ENCODE data around the gene ADAM15. TPM values are rescaled to one million over a fixed set of nuclear protein-coding genes. Genes with fewer than 3 reads are reported as not detected.
A peak's percentile ranks its signal among the peaks of the same experiment; 100 is the strongest.

Gene ADAM15
- total RNA-seq, 2 donors from 2014 or later: 146 to 178 TPM

DNA sequence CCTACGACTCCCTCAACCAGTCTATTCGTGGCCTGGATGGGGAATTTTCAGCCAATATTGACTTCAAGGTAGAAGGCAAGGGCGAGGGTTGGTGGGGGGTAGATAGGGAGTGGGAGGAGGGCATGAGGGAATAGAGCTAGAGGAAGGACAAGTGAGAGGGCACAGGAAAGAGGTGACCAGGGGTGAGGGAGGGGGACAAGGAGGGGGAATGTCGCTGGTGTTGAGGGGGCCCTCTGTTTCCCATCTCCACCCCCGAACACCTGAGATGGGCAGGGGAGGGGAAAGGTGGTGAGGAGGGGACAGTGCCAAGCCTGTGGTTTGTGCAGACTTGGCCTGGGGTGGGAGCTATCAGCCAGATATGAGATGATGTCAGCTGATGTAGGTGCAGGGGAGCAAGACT is 8.3 kb upstream of the ADAM15 start:
- intact Hi-C loops (cut with DNase I): loop anchor here in 1 of 2 donors (2.0 kb wide), 1 partner anchor 20 kb away; no protein-coding TSS in a partner anchor
- no peak for DNase-seq (ENCODE audit: low spot score)

DNA sequence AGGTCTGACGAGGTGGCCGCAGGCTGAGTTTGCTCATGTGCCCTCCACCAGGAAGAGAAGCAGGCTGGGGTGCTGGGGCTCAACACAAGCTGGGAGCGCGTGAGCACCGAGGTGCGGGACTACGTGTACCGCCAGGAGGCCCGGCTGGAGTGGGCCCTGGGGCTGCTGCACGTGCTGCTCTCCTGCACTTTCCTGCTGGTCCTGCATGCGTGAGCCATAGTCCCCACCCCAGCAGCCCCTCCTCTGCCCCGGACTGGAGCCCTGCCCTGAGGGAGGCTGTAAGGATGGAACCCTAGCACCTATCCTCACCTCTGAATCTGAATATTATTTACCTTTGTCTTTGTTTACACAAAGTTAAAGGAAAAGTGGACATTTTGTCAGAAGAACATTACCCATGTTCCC is 7.8 kb upstream of the ADAM15 start:
- DNase-seq (ENCODE audit: low spot score): no peak
- intact Hi-C loops (cut with DNase I): loop anchor here in 1 of 2 donors (2.0 kb wide), 1 partner anchor 21 kb away; no protein-coding TSS in a partner anchor

DNA sequence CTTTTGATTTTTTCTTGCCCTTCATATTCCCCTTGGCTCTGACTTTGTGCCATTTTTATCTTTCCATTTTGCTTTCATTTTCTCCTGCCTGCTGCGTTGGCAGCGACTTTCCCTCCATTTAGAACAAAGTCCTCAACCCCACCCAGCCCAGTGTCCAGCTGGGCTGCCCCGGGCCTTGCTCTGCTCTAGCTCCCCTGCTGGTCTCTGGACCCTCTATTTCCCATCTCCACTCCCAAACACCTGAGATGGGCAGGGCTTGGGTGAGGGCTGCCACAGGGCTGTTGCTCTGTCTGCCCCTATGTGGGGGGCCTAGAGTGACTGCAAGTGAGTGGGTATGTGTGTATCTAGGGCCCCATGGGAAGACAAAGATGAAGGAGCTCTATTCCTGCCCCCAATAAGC is 7.3 kb upstream of the ADAM15 start:
- intact Hi-C loops (cut with DNase I): loop anchor here in 1 of 2 donors (2.0 kb wide), 2 partner anchors 21 to 41 kb away; no protein-coding TSS in a partner anchor
- DNase-seq (ENCODE audit: low spot score): no peak

DNA sequence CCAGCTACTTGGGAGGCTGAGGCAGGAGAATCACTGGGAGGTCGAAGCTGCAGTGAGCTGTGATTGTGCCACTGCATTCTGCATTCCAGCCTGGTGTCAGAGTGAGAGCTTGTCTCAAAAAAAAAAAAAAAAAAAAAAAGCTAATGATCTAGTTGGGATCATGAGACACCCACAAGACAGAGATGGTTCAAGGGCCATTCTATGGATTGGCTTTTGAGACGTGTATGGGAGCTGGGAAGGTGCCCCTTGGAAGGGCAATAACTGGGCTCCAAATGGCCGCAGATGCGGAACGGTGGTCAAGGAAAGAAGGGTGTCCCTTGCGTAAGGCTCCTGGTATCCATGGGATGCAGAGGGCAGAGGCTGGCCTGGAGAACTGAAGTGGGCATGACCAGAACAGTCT is 6.8 kb upstream of the ADAM15 start:
- DNase-seq (ENCODE audit: low spot score): no peak
- intact Hi-C loops (cut with DNase I): loop anchor here in 1 of 2 donors (2.0 kb wide), 1 partner anchor 40 kb away; no protein-coding TSS in a partner anchor

DNA sequence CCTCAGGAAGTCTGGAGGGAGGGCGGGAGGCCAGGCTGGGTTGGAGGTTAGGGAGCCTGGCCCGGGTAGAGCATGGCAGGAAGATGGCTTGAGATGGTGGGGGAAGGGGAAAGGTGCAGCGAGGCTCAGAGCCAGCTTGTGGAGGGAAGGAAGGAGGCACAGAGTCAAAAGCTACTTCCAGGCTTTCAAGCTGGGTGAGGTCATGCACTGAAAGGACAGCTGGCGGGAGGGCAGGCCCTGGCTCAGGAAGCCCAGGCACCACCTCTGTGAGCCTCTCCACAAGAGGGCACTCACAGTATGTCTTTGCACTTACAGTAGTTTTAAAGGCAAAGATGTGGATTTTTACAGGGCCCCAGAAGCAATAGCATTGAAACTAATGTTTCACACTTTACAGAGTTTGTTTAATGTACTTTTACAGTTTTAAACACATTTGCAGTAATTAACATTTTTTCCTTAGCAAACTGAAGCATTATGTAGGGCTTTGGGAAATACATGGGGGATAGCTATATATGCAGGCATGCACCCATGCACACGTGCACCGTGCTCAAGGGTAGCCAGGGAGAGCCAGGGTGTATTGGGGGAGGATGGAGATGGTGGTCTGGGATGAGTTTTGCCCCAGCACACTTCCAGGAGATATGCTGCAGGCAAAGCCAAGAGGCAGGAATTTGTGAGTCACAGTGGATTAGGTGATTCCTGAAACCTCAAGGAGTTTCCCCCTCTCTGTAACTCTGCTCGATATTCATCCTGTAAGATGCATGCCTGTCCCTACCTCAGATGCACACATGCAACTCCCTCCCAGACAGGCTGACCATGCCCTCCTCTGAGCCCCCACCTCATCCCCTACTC is 6.1 kb upstream of the ADAM15 start:
- intact Hi-C loops (cut with DNase I): loop anchor here in 1 of 2 donors (2.0 kb wide), 1 partner anchor 40 kb away; no protein-coding TSS in a partner anchor
- peak; percentile 91 for DNase-seq (ENCODE audit: low spot score)

DNA sequence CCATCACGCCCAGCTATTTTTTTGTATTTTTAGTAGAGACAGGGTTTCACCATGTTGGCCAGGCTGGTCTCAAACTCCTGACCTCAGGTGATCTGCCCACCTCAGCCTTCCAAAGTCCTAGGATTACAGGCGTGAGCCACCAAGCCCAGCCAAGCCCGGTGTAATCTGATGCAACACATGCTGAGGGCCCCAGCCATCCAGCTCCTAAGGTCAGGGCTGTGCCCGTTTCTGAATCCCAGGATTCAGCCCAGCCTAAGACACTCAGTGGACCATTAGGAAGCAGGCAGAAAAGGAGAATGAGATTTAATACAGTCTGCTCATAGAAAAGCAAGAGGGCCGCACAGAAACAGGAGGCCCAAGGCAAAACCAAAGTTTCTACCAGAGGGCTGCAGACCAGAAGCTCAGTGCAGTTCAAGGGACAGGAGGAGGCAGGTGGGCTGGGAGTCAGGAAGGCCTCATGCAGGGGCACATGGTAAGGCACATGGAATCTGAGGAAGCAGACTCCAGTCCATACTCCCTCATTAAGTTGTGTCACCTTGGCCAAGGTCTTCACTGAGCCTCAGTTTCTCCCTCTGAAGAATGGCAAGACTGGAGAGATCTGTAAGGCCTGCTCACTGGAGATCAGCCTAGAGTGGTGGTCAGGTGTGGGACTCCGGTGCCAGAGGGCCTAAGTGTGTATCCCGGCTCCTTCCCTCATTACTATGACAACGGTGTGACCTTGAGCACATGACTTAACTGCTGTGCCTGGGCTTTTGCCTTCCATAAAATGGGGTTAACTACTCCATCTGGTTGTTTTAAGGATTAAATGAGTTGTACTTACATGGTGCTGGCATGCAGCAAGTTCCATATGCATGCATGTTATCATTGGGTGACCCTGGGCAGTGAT is 2.4 kb upstream of the ADAM15 start:
- intact Hi-C loops (cut with DNase I): no loop called here
- no peak for DNase-seq (ENCODE audit: low spot score)

DNA sequence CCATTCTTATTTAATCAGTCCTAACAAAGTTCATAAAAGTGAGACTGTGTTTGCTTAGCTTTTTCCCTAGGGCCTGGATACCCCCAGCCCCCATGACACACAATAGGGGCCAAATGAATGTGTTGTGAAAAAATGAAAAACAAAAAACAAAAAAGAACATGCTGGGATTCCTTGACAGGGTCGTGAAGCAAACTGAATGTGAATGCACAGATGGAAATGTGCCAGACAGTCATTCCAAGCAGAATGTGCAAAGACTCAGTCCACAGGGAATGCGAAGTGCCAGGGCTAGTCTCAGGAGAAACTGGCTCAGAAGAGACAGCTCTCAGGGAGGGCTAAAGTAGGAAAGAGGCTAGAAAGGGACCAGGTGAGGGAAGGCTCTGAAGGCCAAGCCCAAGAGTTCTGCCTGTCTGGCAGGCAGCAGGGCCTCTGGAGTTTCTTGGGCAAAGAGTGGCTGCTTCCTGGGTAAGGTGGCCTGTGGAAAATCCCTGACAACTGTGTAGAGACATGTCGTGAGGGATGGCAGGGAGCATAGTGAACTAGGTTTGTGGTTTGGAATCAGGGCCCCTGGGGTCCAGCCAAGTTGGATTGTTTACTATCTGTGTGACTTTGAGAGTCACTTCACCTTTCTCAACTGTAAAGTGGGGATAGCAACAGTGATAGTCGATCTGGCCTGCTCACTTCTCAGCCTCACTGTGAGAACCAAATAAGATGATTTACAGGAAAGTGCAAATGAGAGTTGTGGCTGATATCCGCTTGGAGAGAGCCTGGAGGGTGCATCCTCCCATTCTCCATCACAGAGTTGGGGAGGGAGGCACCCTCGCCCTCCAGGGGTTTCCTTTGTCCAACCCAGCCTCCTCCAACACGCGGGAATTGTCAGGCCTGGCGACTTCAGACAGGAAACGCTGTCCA is 1.2 kb upstream of the ADAM15 start:
- intact Hi-C loops (cut with DNase I): loop anchor here in 1 of 2 donors (2.0 kb wide), 1 partner anchor 47 kb away; the partner anchor contains the start of gene ZBTB7B
- DNase-seq (ENCODE audit: low spot score): no peak

DNA sequence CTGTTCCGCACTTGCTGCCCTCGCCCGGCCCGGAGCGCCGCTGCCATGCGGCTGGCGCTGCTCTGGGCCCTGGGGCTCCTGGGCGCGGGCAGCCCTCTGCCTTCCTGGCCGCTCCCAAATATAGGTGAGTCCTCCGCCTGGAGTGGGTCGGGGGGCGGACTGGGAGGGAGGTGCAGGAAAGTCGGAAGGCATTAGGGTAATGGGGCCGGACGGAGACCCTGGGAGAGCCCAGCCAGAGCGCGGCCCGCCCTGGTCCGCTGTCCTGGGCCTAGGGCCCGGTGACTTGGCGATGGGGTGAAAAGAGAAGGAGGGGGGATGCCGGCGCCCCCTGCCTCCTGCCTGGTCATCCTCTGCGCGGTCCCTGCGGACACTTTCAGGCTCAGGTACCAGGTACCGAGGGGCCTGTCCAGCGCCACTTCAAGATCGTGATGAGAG is 243 bp downstream of the ADAM15 start:
- DNase-seq (ENCODE audit: low spot score): no peak
- intact Hi-C loops (cut with DNase I): loop anchor here in 1 of 2 donors (2.0 kb wide), 1 partner anchor 49 kb away; the partner anchor contains the start of gene ZBTB7B

DNA sequence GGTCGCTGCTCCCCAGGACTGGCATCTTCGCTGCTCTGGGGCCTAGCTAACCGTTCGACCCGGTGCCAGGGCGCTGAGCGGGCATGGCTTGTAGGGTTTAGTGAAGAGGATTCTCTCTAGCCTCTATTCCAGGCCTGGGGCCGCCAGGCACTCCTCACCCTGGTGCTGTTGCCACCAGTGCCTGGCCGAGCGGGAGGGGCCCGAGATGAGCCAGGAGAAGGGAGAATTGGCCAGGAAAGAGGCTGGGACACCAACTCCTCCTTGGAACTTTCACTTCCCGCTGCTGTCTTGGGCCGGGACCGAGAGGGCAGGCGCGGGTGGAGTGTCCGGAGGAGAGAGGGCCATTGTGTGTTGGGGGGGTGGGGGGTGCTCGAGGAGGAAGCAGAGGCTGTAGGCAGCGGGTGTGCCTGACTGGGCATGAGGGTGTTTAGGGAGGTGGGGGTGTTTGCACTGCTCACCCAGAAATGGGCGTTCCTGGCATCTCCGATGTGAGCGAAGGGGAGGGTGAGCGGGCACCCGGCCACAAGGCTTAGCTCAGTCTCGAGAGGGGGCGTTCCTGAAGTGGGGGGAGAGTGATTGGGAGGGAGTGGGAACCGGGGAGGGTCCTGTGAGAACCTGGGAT is 772 bp downstream of the ADAM15 start:
- intact Hi-C loops (cut with DNase I): loop anchor here in 1 of 2 donors (2.0 kb wide), 1 partner anchor 49 kb away; the partner anchor contains the start of gene ZBTB7B
- DNase-seq (ENCODE audit: low spot score): peak; percentile 88

DNA sequence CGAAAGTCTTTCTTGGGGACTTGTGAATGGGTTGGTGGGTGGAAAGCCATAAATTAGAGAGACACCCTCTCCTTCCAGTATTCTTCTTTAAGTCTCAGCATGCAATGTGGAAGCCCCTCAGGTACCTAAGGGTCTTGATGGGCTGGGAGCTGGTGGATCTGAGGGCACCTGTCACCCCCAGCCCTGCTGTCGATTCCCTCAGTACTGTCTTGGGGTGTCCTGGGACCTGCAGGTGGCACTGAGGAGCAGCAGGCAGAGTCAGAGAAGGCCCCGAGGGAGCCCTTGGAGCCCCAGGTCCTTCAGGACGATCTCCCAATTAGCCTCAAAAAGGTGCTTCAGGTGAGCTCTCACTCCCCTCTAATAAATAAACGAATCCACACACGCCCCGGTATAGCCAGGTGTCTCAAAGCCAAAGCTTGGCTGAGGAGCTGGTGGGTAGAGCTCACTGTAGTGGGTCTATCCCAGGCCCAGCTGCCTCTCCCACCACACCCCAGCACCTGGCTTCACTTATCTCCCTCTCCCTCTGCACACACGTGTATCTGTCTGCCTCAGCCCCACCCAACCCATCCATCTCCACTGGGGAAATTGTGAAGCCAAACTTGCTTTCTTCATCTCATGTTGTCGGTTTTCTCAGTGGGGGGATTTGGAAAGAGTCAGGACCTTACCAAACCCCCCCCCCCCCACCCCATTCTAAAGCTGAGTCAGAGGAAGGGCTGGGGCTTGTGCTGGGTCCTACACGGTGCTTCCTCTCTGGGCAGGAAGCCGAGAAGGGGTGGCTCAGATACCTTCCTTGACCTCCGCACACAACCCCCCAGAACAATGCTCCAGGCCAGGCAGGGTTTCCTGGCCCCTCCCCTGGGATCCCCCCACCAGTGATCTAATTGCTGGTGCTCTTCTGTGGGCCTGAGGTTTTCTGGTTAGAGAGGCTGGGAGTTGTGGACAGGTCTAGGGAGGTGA is 1.6 kb downstream of the ADAM15 start:
- intact Hi-C loops (cut with DNase I): no loop called here
- DNase-seq (ENCODE audit: low spot score): no peak

DNA sequence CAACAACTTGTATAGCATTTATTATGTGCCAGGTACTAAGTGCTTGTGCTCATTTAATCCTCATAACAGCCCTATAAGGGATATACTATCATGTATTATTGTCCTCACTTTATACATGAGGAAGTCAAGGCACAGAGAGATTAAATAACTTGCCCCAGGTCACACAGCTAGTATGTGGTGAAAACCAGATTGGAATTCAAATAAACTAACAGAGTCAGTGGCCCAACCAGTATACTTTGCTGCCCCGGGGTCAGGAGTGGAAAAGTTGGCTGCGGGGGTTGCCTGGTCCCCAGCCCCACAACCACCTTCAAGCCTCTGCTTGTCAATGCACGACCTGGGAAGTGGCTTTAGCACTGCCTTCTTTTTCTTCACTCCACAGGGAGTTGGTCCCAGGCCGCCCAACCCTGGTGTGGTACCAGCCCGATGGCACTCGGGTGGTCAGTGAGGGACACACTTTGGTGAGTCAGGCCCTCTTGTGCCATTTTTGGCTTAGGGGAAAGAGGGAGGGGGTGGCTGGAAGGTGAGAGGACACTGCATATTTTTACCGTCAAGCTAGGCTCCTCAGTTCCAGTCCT is 2.5 kb downstream of the ADAM15 start:
- DNase-seq (ENCODE audit: low spot score): no peak
- intact Hi-C loops (cut with DNase I): no loop called here

DNA sequence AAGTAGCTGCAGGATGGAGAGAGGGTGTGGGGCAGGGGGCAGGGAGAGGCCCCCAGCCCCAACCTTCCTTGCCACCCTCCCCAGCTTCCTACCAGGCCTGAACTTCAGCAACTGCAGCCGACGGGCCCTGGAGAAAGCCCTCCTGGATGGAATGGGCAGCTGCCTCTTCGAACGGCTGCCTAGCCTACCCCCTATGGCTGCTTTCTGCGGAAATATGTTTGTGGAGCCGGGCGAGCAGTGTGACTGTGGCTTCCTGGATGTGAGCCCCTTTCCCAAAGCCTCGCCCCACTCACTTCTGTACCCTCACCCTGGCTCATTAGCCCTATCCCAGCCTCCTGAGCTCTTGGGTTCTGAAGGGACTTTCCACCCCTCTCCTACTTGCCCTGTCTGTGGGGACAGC is 6.0 kb downstream of the ADAM15 start:
- no peak for DNase-seq (ENCODE audit: low spot score)
- intact Hi-C loops (cut with DNase I): no loop called here

DNA sequence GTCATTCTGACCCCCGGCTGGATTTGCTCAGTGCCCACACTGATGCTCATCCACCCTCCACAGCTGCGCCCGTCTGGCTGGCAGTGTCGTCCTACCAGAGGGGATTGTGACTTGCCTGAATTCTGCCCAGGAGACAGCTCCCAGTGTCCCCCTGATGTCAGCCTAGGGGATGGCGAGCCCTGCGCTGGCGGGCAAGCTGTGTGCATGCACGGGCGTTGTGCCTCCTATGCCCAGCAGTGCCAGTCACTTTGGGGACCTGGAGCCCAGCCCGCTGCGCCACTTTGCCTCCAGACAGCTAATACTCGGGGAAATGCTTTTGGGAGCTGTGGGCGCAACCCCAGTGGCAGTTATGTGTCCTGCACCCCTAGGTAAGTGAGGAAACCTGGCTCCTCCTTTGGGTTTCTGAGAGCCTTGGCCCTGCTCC is 6.7 kb downstream of the ADAM15 start:
- intact Hi-C loops (cut with DNase I): no loop called here

DNA sequence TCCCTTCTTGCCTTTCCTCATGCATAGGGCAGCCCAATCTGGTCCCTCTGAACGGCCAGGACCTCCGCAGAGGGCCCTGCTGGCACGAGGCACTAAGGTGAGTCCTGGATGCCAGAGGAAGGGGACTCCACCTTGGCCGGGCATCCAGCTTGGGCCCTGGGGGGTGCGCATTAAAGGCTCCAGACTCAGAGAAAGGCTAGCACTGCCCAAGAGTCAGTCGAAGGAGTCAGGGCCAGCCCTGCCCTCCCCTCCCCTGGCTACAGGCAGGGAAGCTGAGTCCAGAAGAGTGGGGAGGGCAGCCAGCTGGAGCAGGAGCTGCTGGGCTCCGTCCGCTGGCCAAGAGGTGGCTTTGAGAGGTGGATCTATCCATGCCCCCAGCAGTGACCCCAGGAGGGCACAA is 9.6 kb downstream of the ADAM15 start:
- intact Hi-C loops (cut with DNase I): no loop called here
- no peak for DNase-seq (ENCODE audit: low spot score)

More for the DNA sequence above, 6.7 kb downstream of the ADAM15 start:
- DNase-seq (ENCODE audit: low spot score): no peak

DNA sequence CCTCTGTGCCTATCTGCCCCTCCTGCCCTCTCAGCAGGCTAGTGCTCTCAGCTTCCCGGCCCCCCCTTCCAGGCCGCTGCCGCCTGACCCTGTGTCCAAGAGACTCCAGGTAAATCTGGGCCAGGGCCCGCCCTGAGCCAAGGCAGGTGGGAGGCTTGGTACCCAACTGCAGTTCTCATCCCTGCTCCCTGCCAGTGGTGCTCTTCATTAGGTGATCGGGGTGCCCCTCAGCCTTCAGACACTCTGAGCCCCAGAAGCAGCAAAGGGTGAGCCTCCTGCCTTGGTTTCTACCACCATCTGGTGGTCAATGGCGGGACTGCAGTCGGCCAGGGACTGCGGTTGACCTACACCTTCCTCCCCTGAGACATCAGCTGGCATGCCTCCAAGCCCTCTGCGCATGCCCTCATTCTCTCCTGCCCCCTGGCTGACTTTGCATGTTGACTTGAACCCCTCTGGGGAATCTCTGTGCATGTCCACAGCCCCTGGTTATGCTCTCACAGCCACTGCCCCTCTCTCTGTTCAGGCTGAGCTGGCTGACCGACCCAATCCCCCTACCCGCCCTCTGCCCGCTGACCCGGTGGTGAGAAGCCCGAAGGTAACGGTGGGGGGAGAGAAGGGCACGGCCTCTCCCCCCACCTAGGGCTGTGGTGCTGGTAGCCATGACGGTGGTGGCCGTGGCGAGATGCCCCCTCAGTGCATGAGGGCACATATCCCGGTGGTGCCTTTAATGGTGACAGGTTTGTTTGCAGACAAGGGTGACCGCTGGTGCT is 10.4 kb downstream of the ADAM15 start:
- intact Hi-C loops (cut with DNase I): no loop called here
- peak; percentile 95 for DNase-seq (ENCODE audit: low spot score)

DNA sequence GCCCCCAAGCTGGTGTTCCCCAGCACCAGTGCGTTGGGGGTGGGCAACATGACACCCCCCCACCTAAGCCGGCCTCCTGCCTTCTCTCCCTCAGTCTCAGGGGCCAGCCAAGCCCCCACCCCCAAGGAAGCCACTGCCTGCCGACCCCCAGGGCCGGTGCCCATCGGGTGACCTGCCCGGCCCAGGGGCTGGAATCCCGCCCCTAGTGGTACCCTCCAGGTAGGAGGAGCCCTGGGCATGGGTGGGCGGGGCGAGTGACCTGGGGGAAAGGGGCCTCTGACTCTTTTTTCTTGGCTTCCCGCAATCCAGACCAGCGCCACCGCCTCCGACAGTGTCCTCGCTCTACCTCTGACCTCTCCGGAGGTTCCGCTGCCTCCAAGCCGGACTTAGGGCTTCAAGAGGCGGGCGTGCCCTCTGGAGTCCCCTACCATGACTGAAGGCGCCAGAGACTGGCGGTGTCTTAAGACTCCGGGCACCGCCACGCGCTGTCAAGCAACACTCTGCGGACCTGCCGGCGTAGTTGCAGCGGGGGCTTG is 11.1 kb downstream of the ADAM15 start:
- intact Hi-C loops (cut with DNase I): no loop called here
- DNase-seq (ENCODE audit: low spot score): no peak

Measured in posterior vena cava (tissue), 2 donors.